ENCODE measurements around the gene CTBP1.

DNA sequence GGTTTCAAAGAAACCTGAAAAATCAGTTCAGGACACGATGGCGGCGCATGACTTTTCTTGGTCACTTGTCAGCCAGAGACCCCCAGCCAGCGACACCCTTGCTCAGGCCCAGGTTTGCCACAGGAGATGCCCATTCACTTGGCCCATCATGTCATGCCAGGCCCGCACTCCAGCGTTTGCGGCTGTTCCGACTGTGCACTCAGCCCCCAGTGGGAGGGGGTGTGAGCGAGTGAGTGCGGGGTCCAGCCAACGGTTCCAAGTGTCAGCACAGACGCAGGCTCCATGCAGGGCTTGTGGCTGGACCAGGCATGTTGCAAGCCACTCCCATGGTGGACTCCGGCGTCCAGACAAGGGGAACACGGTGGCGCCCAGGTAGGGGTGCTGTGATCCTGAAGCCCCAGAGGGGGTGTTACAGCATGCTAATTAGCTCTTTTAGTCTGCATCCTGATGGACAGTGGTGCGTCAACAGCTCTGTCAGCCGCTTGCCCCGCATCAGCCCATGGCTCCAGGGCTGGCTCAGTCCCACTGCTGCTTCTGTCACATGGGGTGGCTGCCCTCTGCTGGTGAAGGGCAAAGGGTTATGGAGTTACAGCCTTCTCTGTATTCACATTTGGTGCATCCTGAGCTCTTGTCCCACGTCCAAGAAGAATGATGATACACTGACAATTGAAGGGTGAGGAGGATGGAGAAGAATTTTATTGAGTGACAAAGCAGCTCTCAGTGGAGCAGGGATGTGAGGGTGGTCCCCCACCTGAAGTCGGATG, 37.0 kb upstream of the CTBP1 start:
- TF ChIP-seq CTCF (IDR thresholded peaks at IDR 0.05) = peak; percentile 78
- TF ChIP-seq EZH2 (IDR thresholded peaks at IDR 0.05) = no peak
- TF ChIP-seq EZH2phosphoT487 (IDR thresholded peaks at IDR 0.05) = no peak
